H1 (cell line): Measurements from ENCODE around the gene SEC14L5. TPM values are rescaled to one million over a fixed set of nuclear protein-coding genes. Genes with fewer than 3 reads are reported as not detected.

ENCODE experiments used
- CHD7 ChIP-seq: fragments of 300-600 bp; sonication (generic); IDR thresholded peaks from 2 replicates; pipeline ENCODE4 v1.7.1; 2012; ENCODE audit warnings: low read length, moderate library complexity, mild to moderate bottlenecking, inconsistent platforms; ENCODE audit not compliant: insufficient replicate concordance
- CTBP2 ChIP-seq: IDR thresholded peaks from 2 replicates; pipeline ENCODE4 v1.7.0; 2011; ENCODE audit warnings: borderline replicate concordance, mild to moderate bottlenecking, moderate library complexity, mixed read lengths, low read length; ENCODE audit not compliant: insufficient read depth, insufficient read length
- GABPA ChIP-seq: IDR thresholded peaks from 2 replicates; pipeline ENCODE4 v1.6.1; 2011; ENCODE audit warnings: mild to moderate bottlenecking, low read length, moderate library complexity, borderline replicate concordance; ENCODE audit not compliant: insufficient read depth
- GTF2F1 ChIP-seq: IDR thresholded peaks from 2 replicates; pipeline ENCODE4 v1.6.1; 2012; ENCODE audit warnings: low read depth, low read length, improper control_type of control experiment, borderline replicate concordance
- KDM4A ChIP-seq: IDR thresholded peaks from one replicate; pipeline ENCODE4 v1.7.1; 2012; ENCODE audit warnings: low read depth, mild to moderate bottlenecking, moderate library complexity, low read length, inconsistent platforms; ENCODE audit not compliant: severe bottlenecking
- KDM5A ChIP-seq: fragments of 200-600 bp; IDR thresholded peaks from 2 replicates; pipeline ENCODE4 v1.7.1; 2012; ENCODE audit warnings: mild to moderate bottlenecking, low read length, inconsistent platforms, mixed read lengths
- MAFK ChIP-seq: IDR thresholded peaks from 2 replicates; pipeline ENCODE4 v1.6.1; 2012; ENCODE audit warnings: low read depth, mild to moderate bottlenecking, improper control_type of control experiment, low read length
- NRF1 ChIP-seq: IDR thresholded peaks from 2 replicates; pipeline ENCODE4 v1.6.1; 2011; ENCODE audit warnings: mild to moderate bottlenecking, low read depth, low read length, improper control_type of control experiment
- RNF2 ChIP-seq: fragments of 200-900, 300-1000 bp; sonication (generic); IDR thresholded peaks from 2 replicates; pipeline ENCODE4 v1.7.1; 2016; ENCODE audit warnings: borderline replicate concordance, low read depth, mild to moderate bottlenecking, antibody characterized with exemption, low read length; ENCODE audit not compliant: poor library complexity, severe bottlenecking; ENCODE audit errors: missing control alignments
- SAP30 ChIP-seq: fragments of 300-600 bp; sonication (generic); IDR thresholded peaks from 2 replicates; pipeline ENCODE4 v1.7.1; 2012; ENCODE audit warnings: low read length, moderate library complexity, mild to moderate bottlenecking, inconsistent platforms; ENCODE audit not compliant: insufficient read depth, insufficient replicate concordance
- polyA plus RNA-seq, 7 experiments: library from polyadenylated mRNA; depleted of rRNA in 3 of 7; stranded (reverse) in 5 of 7; unstranded in 2 of 7; fragments of >200 nt in 5 of 7; fragments of 200-250 nt in 2 of 7; gene quantifications; 1 replicate in 5 of 7; 2 replicates in 1 of 7; 4 replicates in 1 of 7; pipeline versions ENCODE4 v1.2.1 to v1.2.3, GENCODE V29; 2011 to 2013; ENCODE audit warnings: missing spikeins in 2 of 7, mixed read lengths in 2 of 7
- total RNA-seq: library from RNA; stranded (reverse); fragmentation: NEBNext Ultra II Directional; extraction: Animal tissue kit (Norgen Biotek cat#: 25700); gene quantifications from 2 replicates; pipeline ENCODE4 v1.2.1, GENCODE V29; 2021

Gene SEC14L5
- total and polyA plus RNA-seq, 2 of the 8 experiments (the other 6 are each of a cell fraction or from before 2014, with no cell fraction given), result 1.9 to 3.0 TPM

GRCh38 chr16:5000573-5001001 is 42.5 kb downstream of the SEC14L5 start (continued):
- TF ChIP-seq CHD7 (no peak), GTF2F1 (no peak), CTBP2 (no peak), NRF1 (no peak), SAP30 (no peak), RNF2 (no peak), KDM4A (no peak), GABPA (no peak), MAFK (no peak), KDM5A (no peak)
